Mesendoderm (in vitro differentiated cells): ENCODE measurements around the gene TPRG1L.
A peak's percentile ranks its signal among the peaks of the same experiment; 100 is the strongest.
"Not testable (repeated sequence)": the region's sequence is repeated elsewhere in the genome, so short reads cannot be mapped to it uniquely, and the experiment has no call there.

Experiments used
- DNase-seq: peaks from one replicate; pipeline ENCODE4 v3.0.0; 2013
- H2AK5ac ChIP-seq: 2 replicates; pipeline ENCODE4 v1.6.1; 2013; ENCODE audit warnings: low read length, inconsistent platforms
- H2BK120ac ChIP-seq: 2 replicates; pipeline ENCODE4 v1.6.1; 2013; ENCODE audit warnings: low read depth, mild to moderate bottlenecking, low read length, moderate library complexity, mixed read lengths
- H2BK15ac ChIP-seq: replicated peaks from 2 replicates; pipeline ENCODE4 v1.6.1; 2013; ENCODE audit warnings: low read depth, mild to moderate bottlenecking, moderate library complexity
- H2BK5ac ChIP-seq: 2 replicates; pipeline ENCODE4 v1.6.1; 2013; ENCODE audit warnings: low read length, inconsistent platforms
- H3K18ac ChIP-seq: 2 replicates; pipeline ENCODE4 v1.6.1; 2013; ENCODE audit warnings: mild to moderate bottlenecking, low read length, mixed read lengths
- H3K23ac ChIP-seq: one replicate; pipeline ENCODE4 v1.6.1; 2013; ENCODE audit warnings: low read length
- H3K27ac ChIP-seq: 2 replicates; pipeline ENCODE4 v1.5.1; 2013; ENCODE audit warnings: low read depth, mild to moderate bottlenecking, inconsistent platforms, low read length, moderate library complexity
- H3K27me3 ChIP-seq: 2 replicates; pipeline ENCODE4 v1.6.1; 2013; ENCODE audit warnings: low read length, control low read depth, mild to moderate bottlenecking, inconsistent platforms; ENCODE audit not compliant: insufficient read depth, poor library complexity
- H3K36me3 ChIP-seq: 2 replicates; pipeline ENCODE4 v1.6.1; 2013; ENCODE audit warnings: low read length, inconsistent platforms; ENCODE audit not compliant: control insufficient read depth, insufficient read depth
- H3K4ac ChIP-seq: one replicate; pipeline ENCODE4 v1.6.1; 2013; ENCODE audit warnings: low read depth, mild to moderate bottlenecking, low read length, moderate library complexity
- H3K4me1 ChIP-seq: 2 replicates; pipeline ENCODE4 v1.6.1; 2013; ENCODE audit warnings: low read depth, low read length, inconsistent platforms; ENCODE audit not compliant: control insufficient read depth
- H3K4me2 ChIP-seq: 2 replicates; pipeline ENCODE4 v1.6.1; 2013; ENCODE audit warnings: low read length
- H3K4me3 ChIP-seq: 2 replicates; pipeline ENCODE4 v1.5.1; 2013; ENCODE audit warnings: mild to moderate bottlenecking, low read length
- H3K56ac ChIP-seq: one replicate; pipeline ENCODE4 v1.6.1; 2013; ENCODE audit warnings: low read length
- H3K79me1 ChIP-seq: 2 replicates; pipeline ENCODE4 v1.6.1; 2013; ENCODE audit warnings: low read length, inconsistent platforms
- H3K79me2 ChIP-seq: 2 replicates; pipeline ENCODE4 v1.6.1; 2013; ENCODE audit warnings: mild to moderate bottlenecking, low read length; ENCODE audit not compliant: control insufficient read depth, insufficient read depth
- H3K9ac ChIP-seq: 2 replicates; pipeline ENCODE4 v1.6.1; 2013; ENCODE audit warnings: low read length, inconsistent platforms
- H4K5ac ChIP-seq: one replicate; pipeline ENCODE4 v1.6.1; 2013; ENCODE audit warnings: low read length
- H4K8ac ChIP-seq: one replicate; pipeline ENCODE4 v1.6.1; 2013; ENCODE audit warnings: low read depth, mild to moderate bottlenecking, control low read depth, low read length, moderate library complexity
- WGBS: extraction: QIAGEN DNeasy Blood & Tissue Kit; methylation state at CpG from one replicate; pipeline ENCODE4 v1.1.7; 2013; ENCODE audit warnings: low lambda C conversion rate, missing lambda C conversion rate; ENCODE audit not compliant: insufficient coverage; ENCODE audit errors: extremely low coverage; 5-methylcytosine and 5-hydroxymethylcytosine counted together

TPRG1L gene

GRCh38 chr1:3618881-3619671, 5.7 kb upstream of the TPRG1L start:
- H3K4ac ChIP-seq, result no peak overlapping the region
- H4K8ac ChIP-seq, result no peak overlapping the region
- no peak overlapping the region for H3K18ac ChIP-seq
- H3K79me2 ChIP-seq, result no peaks in the 10 kb centered on the region
- H3K9ac ChIP-seq, result no peak overlapping the region
- no peak overlapping the region for H2BK120ac ChIP-seq
- H2BK5ac ChIP-seq, result no peak overlapping the region
- no peaks in the 10 kb centered on the region for H3K79me1 ChIP-seq
- H3K56ac ChIP-seq, result no peak overlapping the region
- H4K5ac ChIP-seq, result no peak overlapping the region
- DNase-seq, result peak; percentile 86
- H3K36me3 ChIP-seq, result no peaks in the 10 kb centered on the region
- H3K27me3 ChIP-seq, result no peaks in the 10 kb centered on the region
- H3K4me1 ChIP-seq, result peaks cover 5% of the 10 kb centered on the region
- H2AK5ac ChIP-seq, result no peak overlapping the region
- no peak overlapping the region for H3K27ac ChIP-seq
- no peak overlapping the region for H2BK15ac ChIP-seq
- WGBS, result no CpG with 5 or more reads among the region's 21 CpGs
- no peak overlapping the region for H3K23ac ChIP-seq
- H3K4me3 ChIP-seq, result no peak overlapping the region
- no peak overlapping the region for H3K4me2 ChIP-seq

DNA sequence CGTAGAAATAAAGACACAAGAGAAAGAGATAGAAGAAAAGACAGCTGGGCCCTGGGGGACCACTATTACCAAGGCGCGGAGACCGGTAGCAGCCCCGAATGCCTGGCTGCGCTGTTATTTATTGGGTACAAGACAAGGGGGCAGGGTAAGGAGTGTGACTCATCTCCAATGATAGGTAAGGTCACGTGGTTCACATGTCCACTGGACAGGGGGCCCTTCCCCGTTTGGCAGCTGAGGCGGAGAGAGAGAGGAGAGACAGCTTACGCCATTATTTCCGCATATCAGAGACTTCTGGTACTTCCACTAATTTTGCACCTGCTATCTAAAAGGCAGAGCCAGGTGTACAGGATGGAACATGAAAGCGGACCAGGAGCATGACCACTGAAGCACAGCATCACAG, 4.1 kb upstream of the TPRG1L start:
- H3K79me2 ChIP-seq, result no peaks in the 10 kb centered on the region
- H3K36me3 ChIP-seq, result no peaks in the 10 kb centered on the region
- H3K18ac ChIP-seq, result no peak overlapping the region
- H3K9ac ChIP-seq, result no peak overlapping the region
- H2AK5ac ChIP-seq, result no peak overlapping the region
- H4K5ac ChIP-seq, result no peak overlapping the region
- no peak overlapping the region for H4K8ac ChIP-seq
- no peak overlapping the region for H3K23ac ChIP-seq
- H3K4me2 ChIP-seq, result no peak overlapping the region
- no peak overlapping the region for H2BK15ac ChIP-seq
- H3K79me1 ChIP-seq, result peaks cover 2% of the 10 kb centered on the region
- no peak for DNase-seq
- no peak overlapping the region for H2BK120ac ChIP-seq
- no peak overlapping the region for H2BK5ac ChIP-seq
- H3K27me3 ChIP-seq, result no peaks in the 10 kb centered on the region
- H3K56ac ChIP-seq, result no peak overlapping the region
- H3K4ac ChIP-seq, result no peak overlapping the region
- peaks cover 5% of the 10 kb centered on the region for H3K4me1 ChIP-seq
- H3K4me3 ChIP-seq, result no peak overlapping the region
- H3K27ac ChIP-seq, result no peak overlapping the region
- no CpG with 5 or more reads among the region's 12 CpGs for WGBS

DNA sequence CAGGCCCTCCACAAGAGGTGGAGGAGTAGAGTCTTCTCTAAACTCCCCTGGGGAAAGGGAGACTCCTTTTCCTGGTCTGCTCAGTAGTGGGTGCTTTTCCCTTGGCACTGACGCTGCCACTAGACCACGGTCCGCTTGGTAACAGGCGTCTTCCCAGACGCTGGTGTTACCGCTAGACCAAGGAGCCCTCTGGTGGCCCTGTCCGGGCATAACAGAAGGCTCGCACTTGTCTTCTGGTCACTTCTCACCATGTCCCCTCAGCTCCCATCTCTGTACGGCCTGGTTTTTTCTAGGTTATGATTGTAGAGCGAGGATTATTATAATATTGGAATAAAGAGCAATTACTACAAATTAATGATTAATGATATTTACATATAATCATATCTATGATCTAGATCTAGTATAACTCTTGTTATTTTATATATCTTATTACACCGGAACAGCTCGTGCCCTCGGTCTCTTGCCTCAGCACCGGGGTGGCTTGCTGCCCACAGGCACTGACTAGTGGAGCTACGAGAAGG, 3.6 kb upstream of the TPRG1L start:
- not testable (repeated sequence) for H3K79me2 ChIP-seq, H3K27me3 ChIP-seq, H3K56ac ChIP-seq, H2BK120ac ChIP-seq, H3K4me1 ChIP-seq, H3K4ac ChIP-seq, H3K9ac ChIP-seq, H2BK5ac ChIP-seq, H3K4me3 ChIP-seq, H3K23ac ChIP-seq, H4K5ac ChIP-seq, H3K79me1 ChIP-seq, H3K27ac ChIP-seq, H2BK15ac ChIP-seq, H3K4me2 ChIP-seq, H4K8ac ChIP-seq, H2AK5ac ChIP-seq, H3K18ac ChIP-seq, H3K36me3 ChIP-seq
- peak; percentile 33 for DNase-seq
- WGBS, result no CpG with 5 or more reads among the region's 15 CpGs

DNA sequence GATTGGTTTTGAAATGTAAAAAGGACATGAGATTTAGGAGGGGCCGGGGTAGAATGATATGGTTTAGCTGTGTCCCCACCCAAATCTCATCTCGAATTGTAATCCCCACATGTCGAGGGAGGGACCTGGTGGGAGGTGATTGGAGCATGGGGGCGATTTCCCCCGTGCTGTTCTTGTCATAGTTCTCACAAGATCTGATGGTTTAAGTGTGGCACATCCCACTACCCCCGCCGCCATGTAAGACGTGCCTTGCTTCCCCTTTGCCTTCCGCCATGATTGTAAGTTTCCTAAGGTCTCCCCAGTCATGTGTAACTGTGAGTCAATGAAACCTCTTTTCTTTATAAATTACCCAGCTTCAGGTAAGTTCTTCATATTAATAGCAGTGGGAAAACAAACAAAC, 2.7 kb upstream of the TPRG1L start:
- not testable (repeated sequence) for H3K79me1 ChIP-seq, H3K23ac ChIP-seq, H2BK120ac ChIP-seq, H3K4me1 ChIP-seq, H3K27ac ChIP-seq, H3K4me3 ChIP-seq, H3K4me2 ChIP-seq, H3K36me3 ChIP-seq, H3K56ac ChIP-seq, H4K8ac ChIP-seq, H2AK5ac ChIP-seq, H3K4ac ChIP-seq, H2BK5ac ChIP-seq, H3K9ac ChIP-seq, H4K5ac ChIP-seq, H3K18ac ChIP-seq, H3K27me3 ChIP-seq, H3K79me2 ChIP-seq, DNase-seq, H2BK15ac ChIP-seq
- WGBS, result no CpG with 5 or more reads among the region's 9 CpGs

- peak overlapping the region; percentile 96 for H3K4me2 ChIP-seq
- peaks cover 6% of the 10 kb centered on the region for H3K4me1 ChIP-seq
- peak overlapping the region; percentile 83 for H3K4me3 ChIP-seq
- H3K79me1 ChIP-seq, result peaks cover 3% of the 10 kb centered on the region
- H2BK120ac ChIP-seq, result no peak overlapping the region
- no peak overlapping the region for H4K5ac ChIP-seq
- H3K27ac ChIP-seq, result no peak overlapping the region
- peak overlapping the region; percentile 84 for H3K9ac ChIP-seq
- no peak overlapping the region for H3K4ac ChIP-seq
- no peak overlapping the region for H4K8ac ChIP-seq
- no peaks in the 10 kb centered on the region for H3K79me2 ChIP-seq
- H3K18ac ChIP-seq, result no peak overlapping the region
- no peak overlapping the region for H2BK15ac ChIP-seq
- no peaks in the 10 kb centered on the region for H3K36me3 ChIP-seq
- WGBS, result no CpG with 5 or more reads among the region's 23 CpGs
- DNase-seq, result peak; percentile 11
- H3K27me3 ChIP-seq, result no peaks in the 10 kb centered on the region
- no peak overlapping the region for H2AK5ac ChIP-seq
- H2BK5ac ChIP-seq, result no peak overlapping the region
- H3K23ac ChIP-seq, result no peak overlapping the region
- H3K56ac ChIP-seq, result peak overlapping the region; percentile 91
Measured at GRCh38 chr1:3623441-3624199, 1.2 kb upstream of the TPRG1L start.
